Measurements from ENCODE around the gene LMBRD1. TPM values are rescaled to one million over a fixed set of nuclear protein-coding genes. Genes with fewer than 3 reads are reported as not detected.

LMBRD1 gene
- total and polyA plus RNA-seq, 2 of the 4 experiments (the other 2 are of a cell fraction): 3.9 to 8.7 TPM

GRCh38 chr6:69801225-69801624 is 4.4 kb upstream of the LMBRD1 start:
- Histone ChIP-seq H3K36me3 (ENCODE audit: control insufficient read depth, insufficient read depth, low read length) (no peaks in the 10 kb centered on the region), H2BK120ac (ENCODE audit: low read depth, low read length) (no peak overlapping the region), H3K9ac (ENCODE audit: low read depth, low read length) (no peak overlapping the region), H4K91ac (ENCODE audit: insufficient read depth, low read depth, low read length) (no peak overlapping the region), H3K14ac (replicated peaks; ENCODE audit: low read depth, low read length) (no peak overlapping the region), H2BK20ac (ENCODE audit: low read depth, low read length) (no peak overlapping the region), H4K8ac (ENCODE audit: low read depth in 2 of 2, low read length in 2 of 2) (no peak overlapping the region), H2BK15ac (ENCODE audit: low read depth, low read length) (no peak overlapping the region), H2BK5ac (ENCODE audit: low read depth, low read length, poor library complexity, severe bottlenecking) (no peak overlapping the region), H3K4me3 (ENCODE audit: insufficient read depth, low read depth, low read length) (no peak overlapping the region), H3K4ac (ENCODE audit: low read depth, low read length) (no peak overlapping the region), H3K9me3 (ENCODE audit: control insufficient read depth, insufficient read depth, low read length) (no peaks in the 10 kb centered on the region), H3K56ac (ENCODE audit: extremely low read depth, insufficient read depth, low read length) (no peak overlapping the region), H3K18ac (ENCODE audit: low read depth, low read length) (no peak overlapping the region), H3K27me3 (ENCODE audit: control insufficient read depth, insufficient read depth, low read length) (no peaks in the 10 kb centered on the region; the same call in none of the 2 replicates), H3K9me1 (ENCODE audit: insufficient read depth, low read length) (no peaks in the 10 kb centered on the region), H2AK5ac (ENCODE audit: low read depth, low read length) (no peak overlapping the region), H2AK9ac (replicated peaks; ENCODE audit: low read depth, low read length, poor library complexity) (no peak overlapping the region), H4K20me1 (ENCODE audit: insufficient read depth, low read length) (no peaks in the 10 kb centered on the region), H3K79me1 (ENCODE audit: low read depth in 1 of 2, low read length in 2 of 2) (peaks cover 2% of the 10 kb centered on the region in 2 experiments; a peak in 3 of 4 replicates), H4K5ac (ENCODE audit: low read depth, low read length) (no peak overlapping the region), H3K4me2 (ENCODE audit: low read depth, low read length) (no peak overlapping the region), H3K23ac (ENCODE audit: low read depth, low read length) (no peak overlapping the region), H3K4me1 (ENCODE audit: control insufficient read depth, insufficient read depth, low read length) (0 out of 2 replicates have a peak, but pooled peaks cover 2% of the 10 kb centered on the region), H3K27ac (ENCODE audit: insufficient read depth, low read length) (no peak overlapping the region), H2AFZ (replicated peaks; ENCODE audit: low read length, poor library complexity) (no peak overlapping the region)
- in situ Hi-C loops (cut with MboI; ENCODE audit: low sequenced_read_pairs): no loop called here
- ATAC-seq (ENCODE audit: low read depth) (no peak), DNase-seq (no peak)
- no TSS peak for BruUV-seq (replicated peaks)
- WGBS, 2 experiments (ENCODE audit: extremely low coverage in 2 of 2, insufficient read length in 1 of 2): no CpG with 5 or more reads among the region's 1 CpG
- dilution Hi-C loops (cut with HindIII; ENCODE audit: low sequenced_read_pairs, unreplicated experiment): no loop called here
- no peak for TF ChIP-seq RAD21 (IDR thresholded peaks at IDR 0.05; ENCODE audit: low read length)
- TF ChIP-seq CHD1 (IDR thresholded peaks at IDR 0.05; ENCODE audit: low read depth, low read length): no peak
- TF ChIP-seq MAFK (IDR thresholded peaks at IDR 0.05; ENCODE audit: low read depth, low read length): no peak
- TF ChIP-seq USF2 (IDR thresholded peaks at IDR 0.05; ENCODE audit: low read depth, low read length): no peak
- no peak for TF ChIP-seq RFX5 (IDR thresholded peaks at IDR 0.05; ENCODE audit: low read depth, low read length)
- TF ChIP-seq CTCF (conservative IDR thresholded peaks at IDR 0.05; ENCODE audit: low read depth, low read length): no peak
- no peak for TF ChIP-seq POLR2A (IDR thresholded peaks at IDR 0.05; ENCODE audit: low read depth, low read length)
- TF ChIP-seq NFE2L2 (IDR thresholded peaks at IDR 0.05; ENCODE audit: low read depth, low read length): no peak
- no peak for TF ChIP-seq RCOR1 (IDR thresholded peaks at IDR 0.05; ENCODE audit: insufficient replicate concordance, low read length)
- TF ChIP-seq SMC3 (IDR thresholded peaks at IDR 0.05; ENCODE audit: low read depth, low read length): no peak
- TF ChIP-seq CEBPB (IDR thresholded peaks at IDR 0.05; ENCODE audit: low read depth, low read length): no peak
- no peak for TF ChIP-seq ELK1 (IDR thresholded peaks at IDR 0.05; ENCODE audit: borderline replicate concordance, low read depth, low read length)
- intact Hi-C loops (cut with micrococcal nuclease): no loop called here
- ChIA-PET POLR2A (ENCODE audit: unreplicated experiment) (no interaction called here), CTCF (no interaction called here)
